ENCODE results near the gene RFX4.

RFX4 gene

GRCh38 chr12:106801830-106802533, 219.2 kb downstream of the RFX4 start:
- H3K36me3 ChIP-seq = peaks cover 24 to 50% (median 35%) of the 10 kb centered on the region in 11 experiments
- no peaks in the 10 kb centered on the region for H3K4me1 ChIP-seq
- H3K27ac ChIP-seq = no peak overlapping the region
- no peak overlapping the region for H3K9ac ChIP-seq
- H4K20me1 ChIP-seq = no peaks in the 10 kb centered on the region
- no peaks in the 10 kb centered on the region for H3K27me3 ChIP-seq
- no peak for TF ChIP-seq Cebpa-rat (IDR thresholded peaks at IDR 0.05)
- H3K9me3 ChIP-seq (replicated peaks in 1 of 11) = no peaks in the 10 kb centered on the region
- H3K4me3 ChIP-seq = no peak overlapping the region
- H3K4me2 ChIP-seq = no peak overlapping the region

GRCh38 chr12:106804668-106805067, 221.9 kb downstream of the RFX4 start:
- Histone ChIP-seq H3K4me1 (no peaks in the 10 kb centered on the region), H3K27ac (no peak overlapping the region), H4K20me1 (no peaks in the 10 kb centered on the region), H3K4me2 (no peak overlapping the region), H3K9me3 (replicated peaks in 1 of 11) (no peaks in the 10 kb centered on the region), H3K27me3 (no peaks in the 10 kb centered on the region), H3K36me3 (peaks cover 28 to 45% (median 38%) of the 10 kb centered on the region in 11 experiments), H3K4me3 (no peak overlapping the region), H3K9ac (no peak overlapping the region)
- TF ChIP-seq Cebpa-rat (IDR thresholded peaks at IDR 0.05) = no peak
